Thyroid gland (tissue), 4 donors: Measurements from ENCODE around the gene PRKCI.

Source experiments
- CTCF ChIP-seq, 6 experiments: fragments of 200-600 bp in 3 of 6; fragments of 450-650 bp in 3 of 6; sonication (generic) in 3 of 6; IDR thresholded peaks; one replicate each; pipeline ENCODE4 v1.5.1; 2016 to 2019; ENCODE audit warnings: antibody characterized with exemption in 6 of 6, mild to moderate bottlenecking in 2 of 6, inconsistent platforms in 1 of 6, moderate library complexity in 1 of 6
- POLR2A ChIP-seq, 2 donors: fragments of 450-650 bp; IDR thresholded peaks; one replicate each; pipeline ENCODE4 v1.6.1; 2017; ENCODE audit warnings: antibody characterized with exemption in 2 of 2, mild to moderate bottlenecking in 2 of 2, moderate library complexity in 1 of 2

- no peak for TF ChIP-seq CTCF (IDR thresholded peaks at IDR 0.05)
- TF ChIP-seq POLR2A (IDR thresholded peaks at IDR 0.05) = no peak
Observed at GRCh38 chr3:170275832-170276231, 53.6 kb downstream of the PRKCI start.
